Body of pancreas (tissue), 4 donors: ENCODE results near the gene DCANP1.

Experiments
- POLR2A ChIP-seq, 3 donors: fragments of 450-650 bp; IDR thresholded peaks; one replicate each; pipeline ENCODE4 v1.6.1; 2016; ENCODE audit warnings: antibody characterized with exemption in 3 of 3, mild to moderate bottlenecking in 2 of 3
- TF ChIP-seq, protein P1 (sequence below), 7 experiments: fragments of 450-650 bp in 4 of 7; fragments of 200-600 bp in 3 of 7; sonication (generic) in 3 of 7; IDR thresholded peaks; one replicate each; pipeline ENCODE4 v1.5.1; 2016 to 2019; ENCODE audit warnings: antibody characterized with exemption in 7 of 7

DNA sequence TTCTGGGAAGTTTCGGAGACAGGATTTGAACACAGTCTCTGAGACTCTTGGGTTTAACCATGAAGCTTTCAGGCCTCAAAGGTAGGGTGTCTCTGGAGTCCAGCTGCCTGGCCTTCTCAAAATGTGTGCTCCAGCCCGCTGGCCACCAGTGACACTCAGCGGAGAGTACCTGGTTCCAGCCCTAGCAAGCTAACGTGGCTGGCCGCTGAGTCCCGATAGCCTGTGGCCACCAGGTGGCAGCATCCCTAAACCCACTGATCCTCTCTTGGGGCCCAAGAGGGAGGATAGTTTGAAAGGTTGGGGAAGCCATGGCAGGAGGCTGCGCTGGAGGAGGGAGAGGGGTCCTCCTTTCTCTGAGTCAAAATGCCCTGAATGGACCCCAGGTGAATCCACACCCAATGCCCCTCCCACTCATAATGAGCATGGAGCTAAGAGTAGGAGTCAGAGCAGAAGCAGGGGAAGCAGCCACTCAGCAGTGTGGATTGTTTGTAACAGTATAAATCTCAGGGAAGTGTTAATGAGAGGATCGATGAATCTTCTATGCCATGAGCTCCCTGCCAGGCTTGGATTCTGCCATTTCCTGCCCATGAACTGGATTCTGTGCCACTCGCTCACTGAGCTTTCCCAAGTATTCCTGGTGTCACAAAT is 10.4 kb upstream of the DCANP1 start:
- TF ChIP-seq, protein P1, sequence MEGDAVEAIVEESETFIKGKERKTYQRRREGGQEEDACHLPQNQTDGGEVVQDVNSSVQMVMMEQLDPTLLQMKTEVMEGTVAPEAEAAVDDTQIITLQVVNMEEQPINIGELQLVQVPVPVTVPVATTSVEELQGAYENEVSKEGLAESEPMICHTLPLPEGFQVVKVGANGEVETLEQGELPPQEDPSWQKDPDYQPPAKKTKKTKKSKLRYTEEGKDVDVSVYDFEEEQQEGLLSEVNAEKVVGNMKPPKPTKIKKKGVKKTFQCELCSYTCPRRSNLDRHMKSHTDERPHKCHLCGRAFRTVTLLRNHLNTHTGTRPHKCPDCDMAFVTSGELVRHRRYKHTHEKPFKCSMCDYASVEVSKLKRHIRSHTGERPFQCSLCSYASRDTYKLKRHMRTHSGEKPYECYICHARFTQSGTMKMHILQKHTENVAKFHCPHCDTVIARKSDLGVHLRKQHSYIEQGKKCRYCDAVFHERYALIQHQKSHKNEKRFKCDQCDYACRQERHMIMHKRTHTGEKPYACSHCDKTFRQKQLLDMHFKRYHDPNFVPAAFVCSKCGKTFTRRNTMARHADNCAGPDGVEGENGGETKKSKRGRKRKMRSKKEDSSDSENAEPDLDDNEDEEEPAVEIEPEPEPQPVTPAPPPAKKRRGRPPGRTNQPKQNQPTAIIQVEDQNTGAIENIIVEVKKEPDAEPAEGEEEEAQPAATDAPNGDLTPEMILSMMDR (IDR thresholded peaks at IDR 0.05): peak; percentile 45 to 66 (median 53)
- TF ChIP-seq POLR2A (IDR thresholded peaks at IDR 0.05): no peak
